GM18870 (cell line): ENCODE data around the gene DLG2.

Experiments
- ATAC-seq: cut with Tn5 transposase; IDR thresholded peaks from one replicate; pipeline ENCODE4 v1.9.1; 2021; ENCODE audit warnings: moderate library complexity; ENCODE audit not compliant: unreplicated experiment

Gene DLG2

DNA sequence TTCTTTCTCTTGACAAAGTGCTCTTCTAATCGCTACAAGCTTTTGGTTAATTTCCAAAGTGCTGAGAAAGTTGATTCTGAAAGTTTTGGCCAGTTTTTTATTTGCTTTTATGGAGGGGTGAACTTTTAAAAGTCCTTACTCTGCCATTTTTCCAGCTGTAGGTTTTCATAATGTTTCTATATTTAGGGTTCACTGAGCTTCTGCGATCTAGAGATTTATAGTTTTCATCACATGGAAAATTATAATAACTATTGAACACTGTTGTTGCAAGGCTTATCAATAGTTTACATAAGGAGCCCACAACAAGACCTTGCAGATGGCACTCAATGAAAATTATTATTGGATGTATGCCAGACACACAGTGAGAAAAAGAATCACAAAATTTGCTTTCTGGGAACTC, 55.1 kb downstream of the DLG2 start:
- ATAC-seq = no peak

DNA sequence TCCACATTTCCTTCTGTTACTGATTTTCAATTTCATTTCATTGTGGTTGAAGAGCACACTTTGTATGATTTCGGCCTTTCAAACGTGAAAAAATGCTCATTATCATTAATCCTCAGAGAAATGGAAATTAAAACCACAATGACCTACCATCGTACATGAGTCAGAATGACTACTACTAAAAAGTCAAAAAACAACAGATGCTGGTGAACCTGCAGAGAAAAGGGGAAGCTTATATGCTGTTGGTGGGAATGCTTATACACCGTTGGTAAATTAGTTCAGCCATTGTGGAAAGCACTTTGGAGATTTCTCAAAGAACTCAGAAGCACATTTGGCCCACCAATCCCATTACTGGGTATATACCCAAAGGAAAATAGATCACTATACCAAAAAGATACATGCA, 57.6 kb downstream of the DLG2 start:
- ATAC-seq = no peak

- ATAC-seq = no peak
These were observed 68.7 kb downstream of the DLG2 start for GRCh38 chr11:85558411-85558810.

DNA sequence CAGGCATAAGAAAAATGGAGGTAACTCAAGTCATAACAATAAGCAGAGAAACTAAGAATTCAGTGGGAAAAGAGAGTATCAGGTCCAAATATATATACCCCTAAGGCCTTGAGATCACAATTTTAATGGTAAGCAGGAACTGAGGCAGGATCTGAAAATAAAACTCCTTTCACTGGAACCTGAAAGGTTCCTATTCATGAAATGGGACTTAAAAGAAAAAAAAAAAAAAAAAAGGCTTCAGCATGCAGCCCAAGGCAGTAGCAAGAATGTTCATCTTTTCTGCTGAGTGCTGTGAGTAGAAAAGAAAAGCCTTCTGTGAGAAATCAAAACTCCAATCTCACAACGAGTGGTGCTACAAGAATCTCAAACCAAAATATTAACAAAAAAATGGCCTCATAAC, 75.3 kb downstream of the DLG2 start:
- ATAC-seq = no peak

DNA sequence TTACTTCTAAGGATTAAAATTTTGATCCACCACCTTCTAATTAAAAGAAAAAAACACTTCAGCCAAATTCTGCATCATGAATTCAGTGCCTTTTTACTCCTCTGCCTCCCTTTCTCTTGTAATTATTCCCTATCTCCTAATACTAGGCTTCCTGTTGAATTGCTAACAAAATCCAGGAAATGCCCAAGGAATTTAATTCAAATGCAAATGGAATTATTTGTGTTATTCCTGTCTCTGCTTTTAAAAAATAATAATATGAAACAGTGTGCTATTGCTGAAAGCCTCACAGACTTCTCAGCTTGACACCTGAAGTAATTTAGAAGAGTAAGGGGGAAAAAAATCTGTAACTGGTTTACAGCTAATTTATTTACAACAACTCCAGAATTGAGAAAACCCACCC, 85.5 kb downstream of the DLG2 start:
- ATAC-seq = no peak

DNA sequence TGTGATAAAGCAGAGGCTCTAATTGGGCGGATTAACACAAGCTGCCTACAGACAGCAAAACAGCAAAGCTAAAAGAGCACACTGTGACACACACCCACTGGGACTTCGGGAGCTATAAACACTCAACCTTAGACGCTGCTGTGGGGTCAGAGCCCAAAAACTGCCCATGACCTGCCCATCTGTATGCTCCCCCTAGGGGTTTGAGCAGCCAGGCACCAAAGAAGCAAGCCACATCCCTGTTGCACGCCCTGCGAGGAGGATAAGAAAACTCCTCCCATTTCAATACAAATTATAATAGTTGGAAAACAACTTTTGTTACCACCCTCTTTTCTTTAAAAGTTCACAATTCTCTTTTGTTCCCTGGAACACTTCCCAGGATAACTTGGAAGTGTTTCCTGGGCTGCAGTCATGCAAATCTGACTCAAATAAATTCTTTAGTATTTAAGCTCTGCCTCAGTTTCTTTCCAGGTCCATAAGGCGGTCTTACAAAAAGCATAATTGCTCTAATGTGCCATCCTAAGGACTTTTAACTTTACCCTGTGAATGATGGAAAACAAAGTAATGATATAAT, 86.4 kb downstream of the DLG2 start:
- ATAC-seq = no peak

DNA sequence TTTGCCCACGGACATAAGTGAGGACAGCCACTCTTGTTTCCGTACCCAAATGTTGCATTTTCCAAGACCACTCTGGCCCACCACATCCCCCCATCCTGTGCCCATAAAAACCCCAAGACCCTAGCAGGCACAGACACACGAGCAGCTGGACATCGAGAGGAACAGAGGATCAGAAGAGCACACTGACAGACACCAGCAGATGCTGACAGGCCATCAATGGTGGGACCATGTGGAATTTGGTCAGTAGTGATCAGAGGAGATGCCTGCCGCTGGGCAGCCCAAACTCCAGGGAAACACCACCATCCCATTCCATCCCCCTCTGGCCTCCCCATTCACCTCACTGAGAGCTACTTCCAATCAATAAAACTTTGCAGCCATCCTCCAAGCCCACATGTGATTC, 87.0 kb downstream of the DLG2 start:
- ATAC-seq = no peak

DNA sequence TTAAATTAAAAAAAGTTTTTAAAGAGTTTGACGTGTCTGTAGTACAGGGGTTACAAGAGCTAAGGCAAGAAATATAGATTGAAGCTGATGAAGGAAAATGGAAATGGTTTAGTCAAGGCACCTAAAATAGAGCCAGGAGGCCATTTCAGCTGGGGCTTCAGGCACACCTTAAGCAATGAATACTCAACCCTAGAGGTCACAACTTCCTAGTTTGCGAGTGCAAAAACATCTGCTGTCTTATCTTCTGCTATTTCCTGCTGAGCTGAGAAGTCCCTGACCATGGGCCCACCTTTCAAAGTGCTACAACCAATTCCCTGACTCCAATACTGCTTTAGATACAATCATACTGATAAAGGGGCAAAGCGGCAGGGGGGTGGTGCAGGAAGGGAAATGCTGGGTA, 87.4 kb downstream of the DLG2 start:
- ATAC-seq = no peak

DNA sequence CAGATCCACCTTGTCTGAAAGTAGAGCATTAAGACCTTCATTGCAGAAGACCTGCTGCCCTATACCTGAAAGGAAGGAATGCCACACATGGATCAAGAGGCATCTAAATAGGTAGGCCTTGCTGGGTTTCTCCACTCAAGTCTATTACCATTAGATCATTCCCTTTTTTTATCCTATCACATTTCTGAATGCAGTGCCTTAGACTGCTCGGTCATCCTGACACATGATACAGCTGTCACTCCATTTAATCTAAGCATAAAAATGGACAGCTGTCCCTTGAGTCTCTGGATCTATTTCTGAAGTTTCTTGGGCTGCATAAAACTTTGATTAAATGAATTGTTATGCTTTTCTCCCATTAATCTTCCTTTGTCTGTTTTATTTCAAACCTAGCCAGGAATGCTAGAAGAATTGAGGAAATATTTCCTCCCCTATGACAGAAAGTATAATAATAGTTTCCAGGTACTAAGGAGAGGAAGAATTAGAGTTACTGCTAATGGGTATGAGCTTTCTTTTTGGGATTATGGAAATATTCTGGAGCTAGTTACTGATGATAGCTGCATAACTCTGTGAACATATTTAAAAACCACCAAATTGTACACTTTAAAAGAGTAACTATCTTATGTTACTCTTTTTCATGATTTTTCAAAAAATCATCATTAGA, 88.0 kb downstream of the DLG2 start:
- no peak for ATAC-seq

DNA sequence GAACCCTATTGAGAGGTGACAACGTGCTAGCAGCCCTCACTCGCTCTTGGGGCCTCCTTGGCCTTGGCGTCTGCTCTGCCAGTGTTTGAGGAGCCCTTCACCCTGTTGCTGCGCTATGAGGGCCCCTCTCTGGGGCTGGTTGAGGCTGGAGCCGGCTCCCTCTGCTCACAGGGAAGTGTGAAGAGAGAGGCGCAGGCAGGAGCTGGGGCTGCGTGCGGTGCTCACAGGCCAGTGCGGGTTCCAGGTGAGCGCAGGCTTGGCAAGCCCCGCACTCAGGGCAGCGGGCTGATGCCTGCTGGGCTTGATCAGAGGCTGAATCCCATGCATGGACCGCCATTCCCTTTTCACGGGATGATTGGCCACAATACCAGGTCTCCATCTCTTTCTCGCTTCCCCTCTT, 90.7 kb downstream of the DLG2 start:
- no peak for ATAC-seq

- no peak for ATAC-seq
These were observed 92.3 kb downstream of the DLG2 start for GRCh38 chr11:85534806-85535205.

- no peak for ATAC-seq
These were observed 95.8 kb downstream of the DLG2 start for GRCh38 chr11:85531191-85531897.

DNA sequence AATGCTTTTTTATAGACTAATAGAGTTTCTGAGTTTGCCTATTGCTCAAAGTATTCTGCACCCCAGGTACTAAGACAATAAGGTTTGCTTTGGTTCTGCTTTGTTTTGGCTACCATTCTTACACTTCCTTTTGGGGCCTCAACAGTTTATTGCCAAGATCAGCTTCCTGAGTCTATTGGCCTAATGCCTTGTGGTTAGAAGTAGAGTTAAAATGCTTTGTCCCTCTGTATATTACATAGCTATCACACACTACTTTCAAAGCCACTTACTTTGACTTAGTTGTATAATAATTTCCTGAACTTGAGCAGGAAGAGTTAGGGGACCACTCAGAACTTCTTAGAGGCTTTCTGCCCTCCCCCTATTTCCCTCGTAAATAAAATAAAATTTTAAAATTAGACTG, 96.5 kb downstream of the DLG2 start:
- ATAC-seq = no peak

- no peak for ATAC-seq
These were observed 100.6 kb downstream of the DLG2 start for GRCh38 chr11:85526564-85526963.

GRCh38 chr11:85525686-85526085, 101.5 kb downstream of the DLG2 start:
- no peak for ATAC-seq

GRCh38 chr11:85517272-85517671, 109.9 kb downstream of the DLG2 start:
- no peak for ATAC-seq

DNA sequence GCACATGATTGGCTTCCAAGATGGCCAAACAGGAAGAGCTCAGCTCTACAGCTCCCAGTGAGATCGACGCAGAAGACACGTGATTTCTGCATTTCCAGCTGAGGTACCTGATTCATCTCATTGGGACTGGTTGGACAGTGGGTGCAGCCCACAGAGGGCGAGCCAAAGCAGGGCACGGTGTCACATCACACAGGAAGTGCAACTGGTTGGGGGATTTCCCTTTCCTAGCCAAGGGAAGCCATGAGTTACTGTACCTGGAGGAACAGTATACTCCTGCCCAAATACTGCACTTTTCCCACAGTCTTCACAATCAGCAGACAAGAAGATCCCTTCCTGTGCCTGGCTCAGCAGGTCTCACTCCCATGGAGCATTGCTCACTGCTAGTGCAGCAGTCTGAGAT, 131.2 kb downstream of the DLG2 start:
- ATAC-seq = no peak

DNA sequence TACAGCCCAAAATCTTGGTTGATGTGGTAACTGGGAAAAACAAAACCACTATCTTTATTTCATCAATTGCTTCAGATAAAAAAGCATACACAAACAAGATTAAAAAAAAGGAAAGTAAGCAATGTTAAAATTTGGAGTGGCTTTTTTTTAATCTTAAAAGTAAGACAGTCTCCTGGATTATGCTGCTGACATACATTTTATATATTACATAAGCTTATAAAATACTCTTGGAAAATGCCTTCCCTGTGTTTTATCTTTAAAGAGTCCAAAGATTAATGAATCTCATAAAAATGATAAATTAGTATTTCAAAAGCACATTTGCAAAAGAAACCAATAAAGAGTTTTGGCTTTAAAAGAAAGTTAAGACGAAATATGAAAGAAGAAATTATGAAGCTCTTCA, 132.7 kb downstream of the DLG2 start:
- no peak for ATAC-seq

GRCh38 chr11:85485902-85486301, 141.2 kb downstream of the DLG2 start:
- no peak for ATAC-seq

- ATAC-seq = no peak
These were observed 143.3 kb downstream of the DLG2 start for GRCh38 chr11:85483861-85484260.

DNA sequence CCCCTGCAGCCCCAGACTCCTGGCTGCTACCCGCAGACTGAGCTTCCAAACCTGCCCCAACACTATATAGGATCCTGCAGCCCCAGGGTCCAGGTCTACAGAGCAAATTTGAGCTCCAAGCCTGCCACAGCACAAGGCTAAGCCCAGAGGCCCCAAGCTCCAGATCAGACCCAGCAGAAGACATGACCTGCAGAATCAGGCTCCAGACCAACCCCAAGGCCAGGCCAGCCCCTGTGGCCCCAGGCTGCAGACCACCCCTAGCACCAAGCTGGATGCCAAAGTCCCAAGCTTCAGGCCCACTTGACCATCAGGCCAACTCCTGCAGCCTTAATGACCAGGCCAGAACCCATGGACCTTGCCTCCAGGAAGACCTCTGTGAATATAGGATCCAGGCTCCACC, 145.3 kb downstream of the DLG2 start:
- no peak for ATAC-seq

GRCh38 chr11:85475660-85476517, 151.3 kb downstream of the DLG2 start:
- no peak for ATAC-seq
